Endothelial cell of umbilical vein (primary cell): ENCODE results near the gene RGS8. TPM values are rescaled to one million over a fixed set of nuclear protein-coding genes. Genes with fewer than 3 reads are reported as not detected.

Experiments
- BruUV-seq: library from RNA; stranded (reverse); fragments of 400-500 nt; replicated peaks from 2 replicates; lab custom pipeline; 2021; lab: Mats Ljungman, UMichigan
- CTCF ChIA-PET: fragments of 300-600, 350-600 bp; sonication (Branson Sonifier 250); formaldehyde crosslinking; loops from one replicate; lab custom pipeline; 2021; ENCODE audit warnings: antibody characterized with exemption, inconsistent platforms; lab: Charles Lee
- POLR2A ChIA-PET: fragments of 300-600, 350-600 bp; sonication (Branson Sonifier 250); formaldehyde crosslinking; loops from one replicate; lab custom pipeline; 2021; ENCODE audit warnings: antibody characterized with exemption, inconsistent platforms; lab: Charles Lee
- DNase-seq: peaks from one replicate; pipeline ENCODE4 v3.0.0-alpha.2; 2011; ENCODE audit warnings: low read depth, low spot score
- FAIRE-seq: peaks from 2 replicates; lab custom pipeline; 2011; peaks lifted over from hg19 to GRCh38; lab: Jason Lieb, UNC
- H2AFZ ChIP-seq: 2 replicates; pipeline ENCODE4 v1.6.0; 2012; ENCODE audit warnings: low read depth, low read length, control low read depth, inconsistent platforms
- H3K27ac ChIP-seq: 2 replicates; pipeline ENCODE4 v1.5.1; 2011; ENCODE audit warnings: low read depth, mild to moderate bottlenecking, control low read depth, low read length, moderate library complexity; ENCODE audit not compliant: insufficient read depth
- H3K27me3 ChIP-seq, 2 experiments: 2 replicates each; pipeline versions ENCODE4 v1.6.0 to v1.6.1; 2011; ENCODE audit warnings: low read length in 2 of 2, mixed read lengths in 1 of 2; ENCODE audit not compliant: control insufficient read depth in 2 of 2, insufficient read depth in 2 of 2
- H3K36me3 ChIP-seq, 2 experiments: 2 replicates in 1 of 2; 3 replicates in 1 of 2; pipeline ENCODE4 v1.5.1; 2011; ENCODE audit warnings: low read length in 2 of 2, mild to moderate bottlenecking in 1 of 2, moderate library complexity in 1 of 2; ENCODE audit not compliant: control insufficient read depth in 2 of 2, insufficient read depth in 2 of 2; ENCODE audit errors: extremely low read depth in 1 of 2
- H3K4me1 ChIP-seq: 3 replicates; pipeline ENCODE4 v1.5.1; 2011; ENCODE audit warnings: mild to moderate bottlenecking, low read length; ENCODE audit not compliant: control insufficient read depth, insufficient read depth; ENCODE audit errors: extremely low read depth
- H3K4me2 ChIP-seq: 2 replicates; pipeline ENCODE4 v1.6.1; 2011; ENCODE audit warnings: low read length, control low read depth, mixed read lengths; ENCODE audit not compliant: insufficient read depth
- H3K4me3 ChIP-seq, 3 experiments: fragments of 200-600 bp in 1 of 3; sonication (generic), shearing (Covaris generic) in 1 of 3; replicated peaks in 1 of 3; 2 replicates each; pipeline ENCODE4 v1.5.1; 2011 to 2016; ENCODE audit warnings: control low read depth in 3 of 3, low read length in 3 of 3, mild to moderate bottlenecking in 2 of 3, inconsistent platforms in 1 of 3, low read depth in 1 of 3, moderate library complexity in 1 of 3; ENCODE audit not compliant: insufficient read depth in 1 of 3
- H3K79me2 ChIP-seq: 2 replicates; pipeline ENCODE4 v1.6.0; 2012; ENCODE audit warnings: low read length, inconsistent platforms; ENCODE audit not compliant: control insufficient read depth, insufficient read depth
- H3K9ac ChIP-seq: replicated peaks from 2 replicates; pipeline ENCODE3; 2011; ENCODE audit warnings: low read length, control low read depth; ENCODE audit not compliant: insufficient read depth; ENCODE audit errors: extremely low read depth
- H3K9me1 ChIP-seq: replicated peaks from 3 replicates; pipeline ENCODE4 v1.6.0; 2011; ENCODE audit warnings: mild to moderate bottlenecking, low read length; ENCODE audit not compliant: control insufficient read depth, insufficient read depth; ENCODE audit errors: extremely low read depth
- H3K9me3 ChIP-seq: replicated peaks from 2 replicates; pipeline ENCODE4 v1.5.1; 2012; ENCODE audit warnings: low read length, inconsistent platforms; ENCODE audit not compliant: control insufficient read depth, insufficient read depth
- H4K20me1 ChIP-seq: replicated peaks from 2 replicates; pipeline ENCODE3; 2011; ENCODE audit warnings: mild to moderate bottlenecking, low read length; ENCODE audit not compliant: control insufficient read depth, insufficient read depth; ENCODE audit errors: extremely low read depth
- CTCF ChIP-seq, 2 donors: IDR thresholded peaks; 1 replicate in 1 of 2; 2 replicates in 1 of 2; pipeline ENCODE4 v1.5.1; 2011; ENCODE audit warnings: low read length in 2 of 2, mild to moderate bottlenecking in 2 of 2, moderate library complexity in 2 of 2, control low read depth in 1 of 2, inconsistent platforms in 1 of 2, low read depth in 1 of 2; ENCODE audit not compliant: insufficient read depth in 1 of 2; ENCODE audit errors: extremely low read depth in 1 of 2
- EZH2 ChIP-seq: IDR thresholded peaks from 2 replicates; pipeline ENCODE4 v1.6.1; 2012; ENCODE audit warnings: borderline replicate concordance, low read depth, mild to moderate bottlenecking, moderate library complexity, low read length, inconsistent platforms; ENCODE audit not compliant: severe bottlenecking
- FOS ChIP-seq: IDR thresholded peaks from 2 replicates; pipeline ENCODE4 v1.6.1; 2011; ENCODE audit warnings: mild to moderate bottlenecking, low read length, moderate library complexity, borderline replicate concordance; ENCODE audit not compliant: insufficient read depth
- GATA2 ChIP-seq: IDR thresholded peaks from 2 replicates; pipeline ENCODE4 v1.7.0; 2011; ENCODE audit warnings: low read depth, mild to moderate bottlenecking, moderate library complexity, mixed read lengths, low read length; ENCODE audit not compliant: insufficient read length, insufficient read depth
- JUN ChIP-seq: IDR thresholded peaks from 2 replicates; pipeline ENCODE4 v1.6.1; 2011; ENCODE audit warnings: borderline replicate concordance, low read depth; ENCODE audit not compliant: insufficient read length, insufficient read depth
- MAX ChIP-seq: IDR thresholded peaks from 2 replicates; pipeline ENCODE4 v1.6.1; 2011; ENCODE audit not compliant: insufficient read depth, insufficient read length
- MYC ChIP-seq: IDR thresholded peaks from one replicate; pipeline ENCODE4 v1.6.1; 2011; ENCODE audit warnings: mild to moderate bottlenecking, low read depth, low read length
- POLR2A ChIP-seq: IDR thresholded peaks from 2 replicates; pipeline ENCODE4 v1.6.1; 2012; ENCODE audit warnings: low read depth, mild to moderate bottlenecking, control low read depth, low read length
- POLR2AphosphoS5 ChIP-seq: IDR thresholded peaks from 2 replicates; pipeline ENCODE4 v1.6.1; 2012; ENCODE audit warnings: low read depth, mild to moderate bottlenecking, control low read depth, low read length, moderate library complexity; ENCODE audit not compliant: insufficient read depth
- dilution Hi-C: fragments of 300-500 bp; cut with MboI; formaldehyde crosslinking; loops from one replicate; pipeline ENCODE4 v1.15.0; 2019; ENCODE audit warnings: low sequenced_read_pairs; ENCODE audit not compliant: extremely low pct_ligation_motif_present
- intact Hi-C: fragments of 100-400 bp; cut with micrococcal nuclease; formaldehyde crosslinking; loops from one replicate; pipeline ENCODE4 v1.10.0; 2022
- polyA plus RNA-seq, 4 experiments: library from polyadenylated mRNA; depleted of rRNA in 3 of 4; stranded (reverse) in 3 of 4; unstranded in 1 of 4; fragments of >200 nt; gene quantifications; 2 replicates each; pipeline versions ENCODE4 v1.2.1 to v1.2.3, GENCODE V29; 2011 to 2012; ENCODE audit warnings: missing spikeins in 1 of 4
- total RNA-seq: library from RNA; stranded (reverse); gene quantifications from 2 replicates; pipeline ENCODE4 v1.2.3, GENCODE V29; 2021

The RGS8 gene
- total and polyA plus RNA-seq, 2 donors (not counting 3 experiments of a cell fraction or from before 2014, with no cell fraction given), result not detected

DNA sequence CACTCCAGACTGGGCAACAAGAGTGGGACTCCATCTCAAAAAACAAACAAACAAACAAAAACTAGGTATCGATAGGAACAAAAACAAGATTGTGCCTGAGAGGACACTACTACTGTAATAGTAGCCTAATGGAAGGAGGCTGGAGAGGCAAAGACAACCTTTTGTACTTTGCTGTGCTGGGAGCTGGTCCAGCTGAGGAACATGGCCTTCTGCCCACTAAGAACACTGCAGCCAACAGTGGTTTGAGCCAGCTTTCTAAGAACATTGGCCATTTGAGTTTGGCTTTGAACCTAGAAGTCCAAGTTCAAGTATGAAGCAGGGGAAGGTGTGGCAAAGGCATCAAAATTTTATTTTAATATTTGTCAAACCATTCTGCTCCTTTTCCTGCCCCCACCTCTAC is 22.7 kb upstream of the RGS8 start:
- CTCF ChIA-PET, result no interaction called here
- BruUV-seq, result no TSS peak

More for the DNA sequence above, 22.7 kb upstream of the RGS8 start:
- Histone ChIP-seq H3K9me1 (no peaks in the 10 kb centered on the region), H3K9ac (no peak overlapping the region), H3K4me3 (no peak overlapping the region), H4K20me1 (no peaks in the 10 kb centered on the region), H2AFZ (no peak overlapping the region), H3K4me2 (no peak overlapping the region), H3K9me3 (no peaks in the 10 kb centered on the region), H3K79me2 (no peaks in the 10 kb centered on the region), H3K4me1 (no peaks in the 10 kb centered on the region), H3K27me3 (no peaks in the 10 kb centered on the region), H3K27ac (no peak overlapping the region), H3K36me3 (no peaks in the 10 kb centered on the region)
- POLR2A ChIA-PET, result no interaction called here
- intact Hi-C loops (no loop called here), dilution Hi-C loops (no loop called here)
- TF ChIP-seq CTCF (IDR thresholded peaks at IDR 0.05; ENCODE audit: extremely low read depth in 1 of 2, insufficient read depth in 1 of 2, low read depth in 1 of 2, low read length in 2 of 2), result no peak
- TF ChIP-seq EZH2, result no peak
- TF ChIP-seq POLR2A, result no peak
- no peak for TF ChIP-seq JUN
- TF ChIP-seq GATA2, result no peak
- TF ChIP-seq MYC, result no peak
- TF ChIP-seq FOS, result no peak
- TF ChIP-seq MAX, result no peak
- TF ChIP-seq POLR2AphosphoS5, result no peak
- FAIRE-seq, result no peak
- DNase-seq, result no peak
